ENCODE results near the gene HTR3A.

HTR3A gene

DNA sequence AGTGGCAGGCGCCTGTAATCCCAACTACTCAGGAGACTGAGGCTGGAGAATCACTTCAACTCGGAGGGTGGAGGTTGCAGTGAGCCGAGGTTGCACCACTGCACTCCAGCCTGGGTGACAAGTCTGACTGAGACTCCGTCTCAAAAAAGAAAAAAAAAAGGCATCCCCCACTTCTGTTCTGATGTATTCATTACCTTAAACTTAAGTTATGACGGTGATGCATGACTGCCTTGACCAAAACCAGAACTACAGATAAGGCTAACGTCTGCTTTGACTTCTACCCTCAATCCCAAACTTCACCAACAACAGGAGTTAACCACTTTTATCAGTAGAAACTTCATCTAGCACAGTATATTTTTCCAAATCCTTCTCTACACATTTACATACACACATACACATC, 9.9 kb downstream of the HTR3A start:
- Histone ChIP-seq H3K9me3 (ENCODE audit: low read depth, low read length) (no peaks in the 10 kb centered on the region), H3K27ac (no peak overlapping the region), H3K4me3 (no peak overlapping the region), H3K36me3 (ENCODE audit: insufficient read depth, low read length) (no peaks in the 10 kb centered on the region), H3K9ac (ENCODE audit: insufficient read length) (no peak overlapping the region)
- DNase-seq (ENCODE audit: low read depth, low spot score): no peak
- TF ChIP-seq POLR2AphosphoS5 (IDR thresholded peaks at IDR 0.05; ENCODE audit: borderline replicate concordance, low read depth, low read length) (no peak), EZH2 (IDR thresholded peaks at IDR 0.05) (no peak), FOXP2 (optimal IDR thresholded peaks at IDR 0.05; ENCODE audit: control extremely low read depth, extremely low read length, insufficient read depth) (no peak)

DNA sequence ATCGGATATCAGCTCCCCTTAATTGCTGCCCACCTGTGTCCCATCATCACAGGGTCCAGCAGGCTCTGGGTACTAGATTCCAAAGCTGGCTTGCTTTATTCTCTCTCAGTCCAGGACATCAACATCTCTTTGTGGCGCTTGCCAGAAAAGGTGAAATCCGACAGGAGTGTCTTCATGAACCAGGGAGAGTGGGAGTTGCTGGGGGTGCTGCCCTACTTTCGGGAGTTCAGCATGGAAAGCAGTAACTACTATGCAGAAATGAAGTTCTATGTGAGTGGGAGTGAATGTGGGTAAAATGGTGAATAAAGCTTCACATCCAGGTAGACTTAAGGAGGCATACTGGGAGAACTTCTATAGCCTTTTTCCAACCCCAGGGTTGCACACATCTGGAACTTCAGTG, 11.0 kb downstream of the HTR3A start:
- no peak overlapping the region for H3K27ac ChIP-seq
- H3K36me3 ChIP-seq (ENCODE audit: insufficient read depth, low read length): no peaks in the 10 kb centered on the region
- no peaks in the 10 kb centered on the region for H3K9me3 ChIP-seq (ENCODE audit: low read depth, low read length)
- H3K9ac ChIP-seq (ENCODE audit: insufficient read length): no peak overlapping the region
- TF ChIP-seq FOXP2 (optimal IDR thresholded peaks at IDR 0.05; ENCODE audit: control extremely low read depth, extremely low read length, insufficient read depth) (no peak), EZH2 (IDR thresholded peaks at IDR 0.05) (no peak), POLR2AphosphoS5 (IDR thresholded peaks at IDR 0.05; ENCODE audit: borderline replicate concordance, low read depth, low read length) (no peak)
- DNase-seq (ENCODE audit: low read depth, low spot score): no peak
- no peak overlapping the region for H3K4me3 ChIP-seq

DNA sequence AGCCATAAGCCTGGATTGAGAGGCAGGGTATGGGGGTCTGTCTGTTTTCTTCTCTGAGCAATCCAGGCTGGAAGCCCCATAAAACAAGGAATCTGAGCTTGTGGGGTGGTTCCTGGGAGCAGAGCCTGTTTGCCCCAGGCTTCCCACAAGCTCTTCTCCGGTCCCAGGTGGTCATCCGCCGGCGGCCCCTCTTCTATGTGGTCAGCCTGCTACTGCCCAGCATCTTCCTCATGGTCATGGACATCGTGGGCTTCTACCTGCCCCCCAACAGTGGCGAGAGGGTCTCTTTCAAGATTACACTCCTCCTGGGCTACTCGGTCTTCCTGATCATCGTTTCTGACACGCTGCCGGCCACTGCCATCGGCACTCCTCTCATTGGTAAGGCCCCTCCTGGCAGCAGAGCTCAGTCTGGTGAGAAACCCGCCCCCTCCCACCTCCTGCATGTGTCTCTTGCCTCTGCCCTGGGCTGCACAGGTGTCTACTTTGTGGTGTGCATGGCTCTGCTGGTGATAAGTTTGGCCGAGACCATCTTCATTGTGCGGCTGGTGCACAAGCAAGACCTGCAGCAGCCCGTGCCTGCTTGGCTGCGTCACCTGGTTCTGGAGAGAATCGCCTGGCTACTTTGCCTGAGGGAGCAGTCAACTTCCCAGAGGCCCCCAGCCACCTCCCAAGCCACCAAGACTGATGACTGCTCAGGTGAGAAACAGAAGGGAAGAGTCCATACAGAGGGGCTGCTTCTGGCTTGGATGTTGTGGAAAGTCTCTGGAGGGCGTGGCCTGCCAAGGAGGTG, 11.6 kb downstream of the HTR3A start:
- no peak overlapping the region for H3K4me3 ChIP-seq
- no peaks in the 10 kb centered on the region for H3K9me3 ChIP-seq (ENCODE audit: low read depth, low read length)
- H3K9ac ChIP-seq (ENCODE audit: insufficient read length): no peak overlapping the region
- TF ChIP-seq FOXP2 (optimal IDR thresholded peaks at IDR 0.05; ENCODE audit: control extremely low read depth, extremely low read length, insufficient read depth): no peak
- H3K36me3 ChIP-seq (ENCODE audit: insufficient read depth, low read length): no peaks in the 10 kb centered on the region
- no peak for DNase-seq (ENCODE audit: low read depth, low spot score)
- H3K27ac ChIP-seq: no peak overlapping the region

DNA sequence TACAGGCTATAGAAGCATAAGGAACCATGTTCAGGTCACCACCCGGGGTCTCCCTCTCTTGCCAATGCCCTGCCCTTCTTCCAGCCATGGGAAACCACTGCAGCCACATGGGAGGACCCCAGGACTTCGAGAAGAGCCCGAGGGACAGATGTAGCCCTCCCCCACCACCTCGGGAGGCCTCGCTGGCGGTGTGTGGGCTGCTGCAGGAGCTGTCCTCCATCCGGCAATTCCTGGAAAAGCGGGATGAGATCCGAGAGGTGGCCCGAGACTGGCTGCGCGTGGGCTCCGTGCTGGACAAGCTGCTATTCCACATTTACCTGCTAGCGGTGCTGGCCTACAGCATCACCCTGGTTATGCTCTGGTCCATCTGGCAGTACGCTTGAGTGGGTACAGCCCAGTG, 14.5 kb downstream of the HTR3A start:
- H3K9ac ChIP-seq (ENCODE audit: insufficient read length): no peak overlapping the region
- no peaks in the 10 kb centered on the region for H3K9me3 ChIP-seq (ENCODE audit: low read depth, low read length)
- H3K4me3 ChIP-seq: no peak overlapping the region
- no peak overlapping the region for H3K27ac ChIP-seq
- no peaks in the 10 kb centered on the region for H3K36me3 ChIP-seq (ENCODE audit: insufficient read depth, low read length)
- TF ChIP-seq POLR2AphosphoS5 (IDR thresholded peaks at IDR 0.05; ENCODE audit: borderline replicate concordance, low read depth, low read length) (no peak), FOXP2 (optimal IDR thresholded peaks at IDR 0.05; ENCODE audit: control extremely low read depth, extremely low read length, insufficient read depth) (no peak), EZH2 (IDR thresholded peaks at IDR 0.05) (no peak)
- no peak for DNase-seq (ENCODE audit: low read depth, low spot score)

DNA sequence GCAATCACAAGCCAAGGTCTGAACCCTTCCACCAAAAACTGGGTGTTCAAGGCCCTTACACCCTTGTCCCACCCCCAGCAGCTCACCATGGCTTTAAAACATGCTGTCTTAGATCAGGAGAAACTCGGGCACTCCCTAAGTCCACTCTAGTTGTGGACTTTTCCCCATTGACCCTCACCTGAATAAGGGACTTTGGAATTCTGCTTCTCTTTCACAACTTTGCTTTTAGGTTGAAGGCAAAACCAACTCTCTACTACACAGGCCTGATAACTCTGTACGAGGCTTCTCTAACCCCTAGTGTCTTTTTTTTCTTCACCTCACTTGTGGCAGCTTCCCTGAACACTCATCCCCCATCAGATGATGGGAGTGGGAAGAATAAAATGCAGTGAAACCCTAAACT, 15.0 kb downstream of the HTR3A start:
- H3K36me3 ChIP-seq (ENCODE audit: insufficient read depth, low read length): no peaks in the 10 kb centered on the region
- H3K9me3 ChIP-seq (ENCODE audit: low read depth, low read length): no peaks in the 10 kb centered on the region
- no peak overlapping the region for H3K4me3 ChIP-seq
- no peak overlapping the region for H3K9ac ChIP-seq (ENCODE audit: insufficient read length)
- no peak for DNase-seq (ENCODE audit: low read depth, low spot score)
- no peak for TF ChIP-seq FOXP2 (optimal IDR thresholded peaks at IDR 0.05; ENCODE audit: control extremely low read depth, extremely low read length, insufficient read depth)
- TF ChIP-seq EZH2 (IDR thresholded peaks at IDR 0.05): no peak
- no peak for TF ChIP-seq POLR2AphosphoS5 (IDR thresholded peaks at IDR 0.05; ENCODE audit: borderline replicate concordance, low read depth, low read length)
- H3K27ac ChIP-seq: no peak overlapping the region

DNA sequence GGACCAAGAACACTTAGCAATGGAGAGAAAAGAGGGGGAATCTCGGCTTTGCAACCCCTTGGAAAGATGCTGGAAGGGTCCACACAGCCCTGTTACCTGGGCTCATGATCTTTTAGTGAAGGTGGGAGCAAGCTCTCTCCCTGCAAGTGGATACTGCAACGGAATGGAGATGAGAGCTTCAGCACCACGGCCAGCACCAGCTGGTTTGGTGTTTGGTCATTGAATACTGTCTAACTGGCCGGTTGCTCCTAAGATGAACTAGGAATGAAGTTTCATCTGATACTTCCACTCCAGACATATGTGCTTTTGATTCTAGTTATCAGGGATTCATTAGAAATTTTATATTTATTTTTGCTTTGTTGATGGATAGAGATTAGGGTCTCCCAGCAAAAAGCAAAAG, 16.3 kb downstream of the HTR3A start:
- Histone ChIP-seq H3K9ac (ENCODE audit: insufficient read length) (no peak overlapping the region), H3K36me3 (ENCODE audit: insufficient read depth, low read length) (no peaks in the 10 kb centered on the region), H3K9me3 (ENCODE audit: low read depth, low read length) (no peaks in the 10 kb centered on the region), H3K4me3 (no peak overlapping the region), H3K27ac (no peak overlapping the region)
- DNase-seq (ENCODE audit: low read depth, low spot score): no peak
- no peak for TF ChIP-seq EZH2 (IDR thresholded peaks at IDR 0.05)
- no peak for TF ChIP-seq POLR2AphosphoS5 (IDR thresholded peaks at IDR 0.05; ENCODE audit: borderline replicate concordance, low read depth, low read length)
- no peak for TF ChIP-seq FOXP2 (optimal IDR thresholded peaks at IDR 0.05; ENCODE audit: control extremely low read depth, extremely low read length, insufficient read depth)

DNA sequence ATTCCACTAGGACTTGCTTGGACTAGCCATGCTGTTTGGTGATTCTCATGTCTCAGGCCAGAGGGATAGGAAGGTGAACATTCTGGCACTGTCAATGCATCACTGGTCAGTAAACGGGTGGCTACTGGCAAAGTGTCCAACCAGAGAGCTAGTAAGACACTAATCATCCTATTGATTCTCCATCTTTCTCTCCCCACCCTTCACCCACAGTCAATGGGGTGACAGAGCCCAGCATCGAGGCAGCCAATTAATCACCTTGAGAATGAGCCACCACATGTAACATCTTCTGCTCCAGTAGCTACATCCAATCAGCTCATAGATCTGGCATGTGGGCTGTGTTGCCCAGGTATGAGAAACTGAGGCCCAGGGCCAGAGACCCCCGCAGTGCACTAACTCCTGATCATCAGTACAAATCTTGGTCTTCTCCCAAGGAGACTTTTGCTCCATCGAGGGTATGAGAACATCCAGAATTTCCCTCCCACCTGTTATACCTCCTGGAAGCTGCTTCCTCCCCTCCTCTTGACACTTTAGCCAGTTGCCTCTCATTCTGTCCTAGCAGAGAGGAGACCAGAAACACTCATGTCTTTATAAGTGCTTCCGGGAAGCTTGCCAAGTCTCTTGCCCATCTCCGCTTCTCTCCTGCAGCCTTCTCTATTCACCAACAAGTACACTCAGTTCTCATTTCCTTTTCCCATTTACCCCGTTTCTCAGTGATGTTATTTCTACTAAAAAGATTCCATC, 17.0 kb downstream of the HTR3A start:
- Histone ChIP-seq H3K27ac (no peak overlapping the region), H3K4me3 (no peak overlapping the region), H3K9me3 (ENCODE audit: low read depth, low read length) (no peaks in the 10 kb centered on the region), H3K36me3 (ENCODE audit: insufficient read depth, low read length) (no peaks in the 10 kb centered on the region), H3K9ac (ENCODE audit: insufficient read length) (no peak overlapping the region)
- TF ChIP-seq POLR2AphosphoS5 (IDR thresholded peaks at IDR 0.05; ENCODE audit: borderline replicate concordance, low read depth, low read length) (no peak), FOXP2 (optimal IDR thresholded peaks at IDR 0.05; ENCODE audit: control extremely low read depth, extremely low read length, insufficient read depth) (no peak), EZH2 (IDR thresholded peaks at IDR 0.05) (no peak)
- DNase-seq (ENCODE audit: low read depth, low spot score): no peak

DNA sequence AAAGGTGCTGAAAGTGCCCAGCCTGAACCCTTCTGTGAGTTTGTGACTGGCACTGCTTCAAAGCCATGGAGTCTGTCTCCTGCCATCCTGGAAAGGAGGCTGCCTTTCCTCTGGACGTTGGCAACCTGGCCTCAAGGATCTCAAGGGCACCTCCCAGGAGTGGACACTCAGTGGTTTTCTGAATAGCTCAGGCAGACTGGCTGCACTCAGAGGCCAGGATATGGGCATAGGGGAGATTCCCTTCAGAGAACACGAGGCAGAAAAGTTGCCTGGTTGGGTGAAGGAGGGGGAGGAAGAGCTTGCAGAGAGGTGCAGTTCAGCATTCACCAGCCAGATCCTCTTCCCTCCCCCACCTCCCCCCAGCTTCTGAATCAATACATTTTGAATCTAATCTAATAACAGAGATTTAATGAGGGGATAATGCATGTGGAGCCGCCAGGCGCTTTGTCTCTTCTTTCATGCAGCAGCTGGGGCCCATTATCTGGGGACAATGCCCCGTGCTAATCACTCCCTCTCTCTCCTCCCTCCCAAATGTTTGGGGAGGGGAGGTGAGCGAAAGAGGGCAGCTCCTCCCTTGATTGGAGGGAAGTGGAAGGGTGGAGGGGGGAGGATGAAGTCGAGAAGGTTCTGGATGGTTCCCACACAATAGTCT, 17.7 kb downstream of the HTR3A start:
- Histone ChIP-seq H3K36me3 (ENCODE audit: insufficient read depth, low read length) (no peaks in the 10 kb centered on the region), H3K9me3 (ENCODE audit: low read depth, low read length) (no peaks in the 10 kb centered on the region), H3K9ac (ENCODE audit: insufficient read length) (no peak overlapping the region), H3K27ac (no peak overlapping the region), H3K4me3 (no peak overlapping the region)
- TF ChIP-seq FOXP2 (optimal IDR thresholded peaks at IDR 0.05; ENCODE audit: control extremely low read depth, extremely low read length, insufficient read depth) (no peak), EZH2 (IDR thresholded peaks at IDR 0.05) (no peak), POLR2AphosphoS5 (IDR thresholded peaks at IDR 0.05; ENCODE audit: borderline replicate concordance, low read depth, low read length) (no peak)
- DNase-seq (ENCODE audit: low read depth, low spot score): no peak
